ENCODE data around the gene C20orf144. TPM values are rescaled to one million over a fixed set of nuclear protein-coding genes. Genes with fewer than 3 reads are reported as not detected.

The C20orf144 gene
- total RNA-seq: not detected in 2 replicates

- no peak for DNase-seq (ENCODE audit: low read depth)
- no peak for TF ChIP-seq CTCF (conservative IDR thresholded peaks at IDR 0.05; ENCODE audit: low read depth, low read length)
- H3K4me3 ChIP-seq (ENCODE audit: low read depth, low read length): peak within 1 kb of the TSS; percentile 72
These were observed at the start of gene C20orf144 for GRCh38 chr20:33662172-33662571. TSS of gene C20orf144 (plus strand) at chr20:33662327. CDS start at chr20:33662346, 19 bp downstream.

DNA sequence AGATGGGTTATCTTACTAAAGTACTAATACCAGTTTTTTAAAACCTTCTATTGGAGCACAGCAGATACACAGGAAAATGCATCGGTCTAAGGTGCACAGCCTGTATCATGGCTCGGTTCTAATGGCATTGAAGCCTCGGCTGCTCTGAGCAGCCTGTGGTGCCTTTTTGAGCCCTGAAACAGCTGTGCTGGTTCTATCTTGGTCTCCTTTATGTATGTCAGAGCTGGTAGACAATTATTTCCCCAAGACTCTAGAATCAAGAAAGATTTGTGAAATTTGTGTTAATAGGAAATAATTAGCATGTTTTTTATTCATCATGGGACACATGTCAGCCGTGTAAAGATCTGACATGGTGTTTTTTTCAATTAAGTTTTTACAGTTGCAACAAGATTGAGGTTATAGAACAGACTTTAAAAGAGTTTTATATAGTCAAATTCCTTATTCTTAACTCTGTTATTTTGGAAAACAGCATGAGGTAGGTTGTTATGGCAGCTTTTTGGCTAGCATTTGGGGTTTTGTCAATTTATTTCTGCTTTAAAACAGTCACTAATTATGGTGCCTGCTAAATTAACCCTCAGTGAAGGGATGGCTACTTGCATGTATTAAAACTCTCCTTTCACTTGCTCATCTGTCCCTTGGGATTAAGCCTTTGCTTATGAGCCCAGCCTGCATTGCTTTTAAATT, 40.3 kb upstream of the C20orf144 start:
- DNase-seq (ENCODE audit: low read depth): no peak
- no peak for TF ChIP-seq CTCF (conservative IDR thresholded peaks at IDR 0.05; ENCODE audit: low read depth, low read length)
- H3K4me3 ChIP-seq (ENCODE audit: low read depth, low read length): no peak overlapping the region

DNA sequence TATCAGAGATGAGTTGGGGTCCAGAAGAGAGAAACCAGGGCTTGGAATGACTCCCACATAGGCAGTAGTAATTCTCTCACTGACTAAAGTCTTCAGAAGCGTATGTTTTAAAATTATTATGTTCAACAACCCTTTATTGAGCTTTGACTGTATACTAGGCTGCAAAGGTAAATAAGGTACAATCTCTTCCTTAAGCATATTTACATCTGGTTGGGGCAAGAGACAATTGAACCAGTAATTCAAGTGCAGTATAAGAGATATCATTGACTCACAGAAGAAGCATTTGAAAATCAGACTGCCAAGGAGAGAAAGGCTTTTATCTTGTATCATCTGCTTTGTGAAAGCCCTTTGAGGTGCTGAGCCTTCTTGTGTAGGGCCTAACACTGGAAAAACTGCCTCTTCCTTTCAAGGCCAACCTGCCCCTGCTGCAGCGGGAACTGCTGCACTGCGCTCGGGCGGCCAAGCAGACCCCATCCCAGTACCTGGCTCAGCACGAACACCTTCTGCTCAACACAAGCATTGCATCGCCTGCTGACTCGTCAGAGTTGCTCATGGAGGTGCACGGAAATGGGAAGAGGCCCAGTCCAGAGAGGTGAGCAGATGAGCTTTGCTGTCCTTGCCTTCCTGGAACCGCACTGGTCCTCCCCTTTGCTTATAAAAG, 39.3 kb upstream of the C20orf144 start:
- TF ChIP-seq CTCF (conservative IDR thresholded peaks at IDR 0.05; ENCODE audit: low read depth, low read length): no peak
- DNase-seq (ENCODE audit: low read depth): no peak
- no peak overlapping the region for H3K4me3 ChIP-seq (ENCODE audit: low read depth, low read length)

DNA sequence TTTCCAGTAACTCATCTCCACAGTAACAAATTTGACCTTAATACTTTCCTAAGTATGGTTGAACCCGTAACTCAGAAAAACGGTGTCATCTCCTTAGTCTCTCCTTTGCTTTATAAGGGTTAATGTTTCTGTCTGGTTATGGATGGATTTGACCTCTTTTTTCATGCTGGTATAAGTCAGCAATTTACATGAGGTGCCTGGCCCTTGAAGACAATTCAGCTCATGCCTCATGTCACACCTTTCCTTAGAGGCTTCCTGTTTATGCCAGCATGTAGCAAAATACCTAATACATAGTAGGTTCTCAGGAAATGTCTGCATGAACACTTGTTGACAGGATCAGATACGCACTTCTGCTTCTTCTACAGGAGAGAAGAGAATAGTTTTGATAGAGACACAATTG, 37.7 kb upstream of the C20orf144 start:
- no peak for TF ChIP-seq CTCF (conservative IDR thresholded peaks at IDR 0.05; ENCODE audit: low read depth, low read length)
- DNase-seq (ENCODE audit: low read depth): no peak

DNA sequence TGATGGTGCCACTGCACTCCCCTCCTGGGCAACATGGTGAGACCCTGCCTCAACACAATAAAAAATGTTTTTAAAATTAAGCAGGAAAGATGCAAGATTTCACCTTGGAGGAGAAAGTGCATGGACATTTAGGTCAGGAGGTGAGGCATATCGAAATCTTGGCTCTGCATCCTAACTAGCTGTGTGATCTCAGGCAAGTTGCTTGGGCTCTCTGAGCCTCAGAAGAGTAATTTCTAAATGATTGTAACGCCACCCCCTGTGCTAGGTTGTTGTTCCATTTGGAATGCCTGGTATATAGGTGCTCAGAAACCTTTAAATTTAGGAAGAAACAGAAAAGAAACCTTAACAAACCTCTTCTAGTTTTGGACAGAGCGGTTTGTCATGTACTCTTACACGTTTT, 35.9 kb upstream of the C20orf144 start:
- DNase-seq (ENCODE audit: low read depth): no peak
- H3K4me3 ChIP-seq (ENCODE audit: low read depth, low read length): no peak overlapping the region
- TF ChIP-seq CTCF (conservative IDR thresholded peaks at IDR 0.05; ENCODE audit: low read depth, low read length): no peak

More for the DNA sequence above, 37.7 kb upstream of the C20orf144 start:
- no peak overlapping the region for H3K4me3 ChIP-seq (ENCODE audit: low read depth, low read length)

DNA sequence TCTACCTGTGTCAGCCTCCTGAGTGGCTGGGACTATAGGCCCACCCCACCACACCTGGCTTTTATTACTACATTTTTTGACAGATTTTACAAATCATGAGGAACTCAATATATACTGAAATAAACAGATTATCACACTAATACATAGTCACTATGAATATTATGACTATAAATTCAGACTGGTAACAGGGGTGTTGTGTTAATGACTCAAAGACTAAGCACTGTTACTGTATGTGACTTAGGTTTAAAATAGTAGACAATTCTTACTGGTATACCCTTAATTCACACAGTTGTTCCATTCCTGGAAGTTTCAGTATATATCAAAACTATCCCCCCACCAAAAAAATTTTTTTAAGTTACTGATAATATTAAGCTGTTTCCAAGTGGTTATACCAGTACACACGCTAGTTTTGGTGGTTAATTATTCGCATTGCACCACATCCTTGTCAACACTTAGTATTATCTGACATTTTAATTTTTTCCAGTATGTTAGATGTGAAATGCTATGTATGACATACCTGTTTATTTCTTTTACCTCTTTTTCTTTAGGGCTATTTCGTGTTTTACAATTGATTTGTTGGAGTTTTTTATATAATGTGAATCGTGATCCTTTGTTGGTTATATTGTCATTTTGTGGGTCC, 34.4 kb upstream of the C20orf144 start:
- H3K4me3 ChIP-seq (ENCODE audit: low read depth, low read length): no peak overlapping the region
- DNase-seq (ENCODE audit: low read depth): no peak
- no peak for TF ChIP-seq CTCF (conservative IDR thresholded peaks at IDR 0.05; ENCODE audit: low read depth, low read length)
